Erythroblast (primary cell): ENCODE measurements around the gene ZNF219.

Source experiments
- GATA1 ChIP-seq: IDR thresholded peaks from 2 replicates; pipeline ENCODE4 v1.6.1; 2011; ENCODE audit warnings: low read depth, mild to moderate bottlenecking, control low read depth, low read length, moderate library complexity
- POLR2A ChIP-seq: IDR thresholded peaks from 2 replicates; pipeline ENCODE4 v1.6.1; 2011; ENCODE audit warnings: mild to moderate bottlenecking, low read length

DNA sequence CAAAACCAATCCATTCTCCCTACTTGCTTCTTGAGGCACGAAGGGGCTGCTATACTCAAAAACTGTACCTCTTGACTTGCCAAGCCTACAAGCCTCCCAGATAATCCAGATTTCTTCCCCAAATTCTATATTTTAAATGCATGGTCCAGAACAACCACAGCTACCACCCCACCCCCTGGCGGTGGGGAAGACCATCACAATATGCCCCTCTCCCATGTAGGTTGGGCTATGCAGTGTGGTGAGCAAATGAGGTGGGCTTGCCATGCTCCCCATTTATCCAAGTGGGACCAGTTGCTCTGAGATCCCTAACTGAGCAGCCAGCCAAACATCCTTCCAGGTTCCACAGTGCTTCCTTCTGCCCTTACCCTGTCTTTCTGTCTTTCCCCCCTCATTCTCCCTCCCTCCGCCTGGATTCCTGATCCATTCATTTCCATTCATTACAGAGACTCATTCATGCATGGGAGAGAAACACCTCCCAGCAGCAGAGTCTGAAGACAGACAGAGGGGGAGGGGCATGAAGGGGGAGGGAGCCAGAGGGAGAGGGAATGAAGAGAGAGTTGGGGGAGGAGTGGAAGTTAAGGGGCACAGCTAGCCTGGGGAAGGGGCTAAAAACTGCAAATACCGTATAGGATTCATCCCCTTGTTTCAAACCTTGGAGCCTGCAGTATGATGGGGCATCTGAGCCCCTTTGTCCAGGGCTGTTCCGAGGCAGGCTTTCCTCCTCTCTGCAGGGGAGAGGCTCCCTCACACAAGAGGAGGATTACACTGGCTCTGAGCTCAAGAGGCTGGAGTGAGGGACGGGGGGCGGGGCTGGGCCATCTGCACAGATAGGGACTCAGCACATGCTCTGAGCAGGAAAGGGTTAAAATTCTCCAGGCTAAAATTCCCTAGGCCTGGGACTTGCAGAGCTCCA is 4.4 kb downstream of the ZNF219 start:
- no peak for TF ChIP-seq POLR2A
- TF ChIP-seq GATA1: no peak
